H7 (cell line): Measurements from ENCODE around the gene AHCYL2. TPM values are rescaled to one million over a fixed set of nuclear protein-coding genes. Genes with fewer than 3 reads are reported as not detected.
"Not testable (repeated sequence)": the region's sequence is repeated elsewhere in the genome, so short reads cannot be mapped to it uniquely, and the experiment has no call there.

Experiments used
- DNase-seq: peaks from one replicate; pipeline ENCODE4 v3.0.0; 2012
- H3K27me3 ChIP-seq: 2 replicates; pipeline ENCODE4 v1.6.0; 2011; ENCODE audit warnings: mild to moderate bottlenecking, low read length; ENCODE audit not compliant: control insufficient read depth, insufficient read depth
- H3K36me3 ChIP-seq: replicated peaks from 2 replicates; pipeline ENCODE4 v1.5.1; 2011; ENCODE audit warnings: low read length; ENCODE audit not compliant: control insufficient read depth, insufficient read depth
- H3K4me3 ChIP-seq: 2 replicates; pipeline ENCODE4 v1.5.1; 2011; ENCODE audit warnings: low read depth, mild to moderate bottlenecking, control low read depth, low read length, moderate library complexity; ENCODE audit not compliant: insufficient read depth
- total RNA-seq: library from RNA; depleted of rRNA; stranded (reverse); fragments of >200 nt; shearing (Covaris generic); gene quantifications from 2 replicates; pipeline ENCODE4 v1.2.3, GENCODE V29; 2014

The AHCYL2 gene
- total RNA-seq, 1 experiment from 2014 or later, result 14.2 TPM

GRCh38 chr7:129278688-129279087 is 53.9 kb downstream of the AHCYL2 start:
- no peak overlapping the region for H3K4me3 ChIP-seq
- no peaks in the 10 kb centered on the region for H3K36me3 ChIP-seq
- no peaks in the 10 kb centered on the region for H3K27me3 ChIP-seq
- no peak for DNase-seq

- Histone ChIP-seq H3K27me3 (no peaks in the 10 kb centered on the region), H3K4me3 (no peak overlapping the region), H3K36me3 (no peaks in the 10 kb centered on the region)
- DNase-seq, result no peak
Measured at GRCh38 chr7:129279757-129280156, 54.9 kb downstream of the AHCYL2 start.

GRCh38 chr7:129281163-129281562 is 56.3 kb downstream of the AHCYL2 start:
- H3K27me3 ChIP-seq, result no peaks in the 10 kb centered on the region
- H3K36me3 ChIP-seq, result no peaks in the 10 kb centered on the region
- no peak for DNase-seq
- no peak overlapping the region for H3K4me3 ChIP-seq

- Histone ChIP-seq H3K36me3 (no peaks in the 10 kb centered on the region), H3K27me3 (no peaks in the 10 kb centered on the region)
- DNase-seq, result peak; percentile 36
Measured at GRCh38 chr7:129282865-129283264, 58.0 kb downstream of the AHCYL2 start.

GRCh38 chr7:129283936-129284335 is 59.1 kb downstream of the AHCYL2 start:
- no peaks in the 10 kb centered on the region for H3K27me3 ChIP-seq
- no peak for DNase-seq
- no peak overlapping the region for H3K4me3 ChIP-seq
- H3K36me3 ChIP-seq, result no peaks in the 10 kb centered on the region

More at GRCh38 chr7:129282865-129283264, 58.0 kb downstream of the AHCYL2 start:
- no peak overlapping the region for H3K4me3 ChIP-seq

- no peak overlapping the region for H3K4me3 ChIP-seq
- no peak for DNase-seq
- no peaks in the 10 kb centered on the region for H3K27me3 ChIP-seq
- H3K36me3 ChIP-seq, result no peaks in the 10 kb centered on the region
Measured at GRCh38 chr7:129285111-129285510, 60.3 kb downstream of the AHCYL2 start.

- H3K27me3 ChIP-seq, result no peaks in the 10 kb centered on the region
Measured at GRCh38 chr7:129292861-129293260, 68.0 kb downstream of the AHCYL2 start.

GRCh38 chr7:129295015-129295423 is 70.2 kb downstream of the AHCYL2 start:
- no peak overlapping the region for H3K4me3 ChIP-seq
- no peaks in the 10 kb centered on the region for H3K27me3 ChIP-seq
- no peaks in the 10 kb centered on the region for H3K36me3 ChIP-seq
- DNase-seq, result no peak

More at GRCh38 chr7:129292861-129293260, 68.0 kb downstream of the AHCYL2 start:
- H3K36me3 ChIP-seq, result no peaks in the 10 kb centered on the region
- H3K4me3 ChIP-seq, result no peak overlapping the region
- DNase-seq, result no peak

- Histone ChIP-seq H3K27me3 (no peaks in the 10 kb centered on the region), H3K4me3 (no peak overlapping the region), H3K36me3 (no peaks in the 10 kb centered on the region)
- peak; percentile 59 for DNase-seq
Measured at GRCh38 chr7:129298268-129298893, 73.6 kb downstream of the AHCYL2 start.

- Histone ChIP-seq H3K27me3 (no peaks in the 10 kb centered on the region), H3K4me3 (no peak overlapping the region), H3K36me3 (no peaks in the 10 kb centered on the region)
- DNase-seq, result no peak
Measured at GRCh38 chr7:129299889-129300288, 75.1 kb downstream of the AHCYL2 start.

- not testable (repeated sequence) for H3K4me3 ChIP-seq, H3K27me3 ChIP-seq, H3K36me3 ChIP-seq, DNase-seq
Measured at GRCh38 chr7:129300299-129300698, 75.5 kb downstream of the AHCYL2 start.

- no peak for DNase-seq
- Histone ChIP-seq H3K36me3 (no peaks in the 10 kb centered on the region), H3K4me3 (no peak overlapping the region), H3K27me3 (no peaks in the 10 kb centered on the region)
Measured at GRCh38 chr7:129307592-129307991, 82.8 kb downstream of the AHCYL2 start.

GRCh38 chr7:129308047-129308446 is 83.2 kb downstream of the AHCYL2 start:
- no peak for DNase-seq
- no peaks in the 10 kb centered on the region for H3K36me3 ChIP-seq
- no peaks in the 10 kb centered on the region for H3K27me3 ChIP-seq
- no peak overlapping the region for H3K4me3 ChIP-seq

- no peak for DNase-seq
- Histone ChIP-seq H3K36me3 (no peaks in the 10 kb centered on the region), H3K4me3 (no peak overlapping the region), H3K27me3 (no peaks in the 10 kb centered on the region)
Measured at GRCh38 chr7:129311429-129311828, 86.6 kb downstream of the AHCYL2 start.

GRCh38 chr7:129313282-129313681 is 88.5 kb downstream of the AHCYL2 start:
- Histone ChIP-seq H3K4me3 (no peak overlapping the region), H3K27me3 (no peaks in the 10 kb centered on the region), H3K36me3 (no peaks in the 10 kb centered on the region)
- no peak for DNase-seq

- DNase-seq, result no peak
- Histone ChIP-seq H3K36me3 (no peaks in the 10 kb centered on the region), H3K4me3 (no peak overlapping the region), H3K27me3 (no peaks in the 10 kb centered on the region)
Measured at GRCh38 chr7:129315960-129316359, 91.1 kb downstream of the AHCYL2 start.
